ENCODE measurements around the gene MSH3.

MSH3 gene

DNA sequence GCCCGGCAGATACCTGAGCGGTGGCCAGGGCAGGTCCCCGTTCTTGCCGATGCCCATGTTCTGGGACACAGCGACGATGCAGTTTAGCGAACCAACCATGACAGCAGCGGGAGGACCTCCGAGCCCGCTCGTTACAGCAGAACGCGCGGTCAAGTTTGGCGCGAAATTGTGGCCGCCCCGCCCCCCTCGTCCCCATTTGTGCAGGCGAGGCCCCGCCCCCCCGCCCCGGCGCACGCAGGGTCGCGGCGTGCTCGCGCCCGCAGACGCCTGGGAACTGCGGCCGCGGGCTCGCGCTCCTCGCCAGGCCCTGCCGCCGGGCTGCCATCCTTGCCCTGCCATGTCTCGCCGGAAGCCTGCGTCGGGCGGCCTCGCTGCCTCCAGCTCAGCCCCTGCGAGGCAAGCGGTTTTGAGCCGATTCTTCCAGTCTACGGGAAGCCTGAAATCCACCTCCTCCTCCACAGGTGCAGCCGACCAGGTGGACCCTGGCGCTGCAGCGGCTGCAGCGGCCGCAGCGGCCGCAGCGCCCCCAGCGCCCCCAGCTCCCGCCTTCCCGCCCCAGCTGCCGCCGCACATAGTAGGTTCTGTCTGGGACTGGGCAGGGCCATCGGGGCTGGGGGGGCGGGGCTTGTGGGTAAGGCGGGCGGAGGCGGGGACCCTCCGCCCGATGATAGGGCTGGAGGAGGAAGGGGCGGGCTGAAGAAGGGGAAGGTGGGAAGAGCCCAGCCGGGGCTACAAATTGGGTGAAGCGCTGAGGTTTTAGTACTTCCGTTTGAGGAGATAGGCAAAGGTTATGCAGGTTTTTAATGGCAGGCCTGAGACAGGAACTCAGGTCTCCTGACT lies at the start of gene MSH3, which contains the start of gene DHFR:
Gene MSH3 (plus strand): TSS at position 262 of the 840 bp plus-strand sequence. CDS start 76 bp downstream, at position 338.
Gene DHFR (minus strand): TSS at position 593 of the 840 bp plus-strand sequence. CDS start 494 bp downstream, at position 99.
- DNase-seq (ENCODE audit: low spot score) = peak; percentile 89

DNA sequence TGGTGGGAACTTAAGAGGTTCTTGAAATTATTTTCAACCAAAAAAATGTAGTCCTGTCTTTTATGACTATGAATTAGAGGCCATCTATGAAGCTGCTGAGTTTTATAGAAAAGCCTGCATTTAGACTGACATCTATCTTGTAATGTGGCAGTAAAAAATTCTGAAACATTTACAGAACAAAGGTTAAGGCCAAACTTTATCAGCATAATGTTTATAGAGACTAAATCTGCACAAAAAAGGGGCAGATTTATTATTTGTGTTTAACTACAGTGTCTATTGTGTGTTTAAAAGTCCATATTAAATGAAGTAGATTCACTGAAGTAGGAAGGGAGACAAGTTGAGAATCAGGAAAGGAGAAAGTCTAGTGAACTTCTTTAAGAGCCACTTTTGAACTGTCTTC lies 47.1 kb upstream of the MSH3 start:
- no peak for DNase-seq (ENCODE audit: low spot score)

DNA sequence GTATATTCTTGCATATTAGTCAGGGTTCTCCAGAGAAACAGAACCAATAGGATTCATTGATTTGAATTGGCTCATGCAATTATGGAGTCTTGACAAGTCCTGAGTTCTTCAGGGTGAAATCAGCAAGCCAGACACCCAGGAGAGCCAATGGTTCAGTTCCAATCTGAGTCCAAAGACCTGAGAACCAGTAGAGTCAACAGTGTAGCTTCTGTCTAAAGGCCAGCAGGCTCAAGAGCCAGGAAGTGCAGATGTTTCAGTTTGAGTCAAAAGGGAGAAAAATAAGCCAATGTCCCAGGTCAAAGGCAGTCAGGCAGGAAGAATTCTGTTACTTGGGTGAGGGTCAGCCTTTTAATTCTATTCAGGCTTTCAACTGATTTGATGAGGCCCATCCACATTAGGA lies 46.6 kb upstream of the MSH3 start:
- no peak for DNase-seq (ENCODE audit: low spot score)

DNA sequence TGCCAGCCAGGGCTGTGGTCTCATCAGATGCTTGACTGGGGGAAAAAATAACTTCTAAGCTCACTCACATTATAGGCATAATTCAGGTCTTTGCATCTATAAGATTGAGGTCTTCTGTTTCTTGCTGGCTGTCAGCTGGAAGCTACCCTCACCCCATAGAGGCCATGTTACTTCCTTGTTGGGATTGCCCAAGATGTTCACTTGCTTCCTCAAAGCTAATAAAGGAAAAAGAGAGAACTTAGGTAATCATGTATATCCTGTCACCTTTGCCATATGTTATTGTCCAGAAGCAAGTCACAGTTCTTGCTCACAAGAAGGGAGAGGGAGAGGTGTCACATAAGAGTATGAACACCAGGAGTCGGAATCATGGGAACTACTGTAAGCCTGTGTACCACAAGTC lies 45.7 kb upstream of the MSH3 start:
- DNase-seq (ENCODE audit: low spot score) = no peak

DNA sequence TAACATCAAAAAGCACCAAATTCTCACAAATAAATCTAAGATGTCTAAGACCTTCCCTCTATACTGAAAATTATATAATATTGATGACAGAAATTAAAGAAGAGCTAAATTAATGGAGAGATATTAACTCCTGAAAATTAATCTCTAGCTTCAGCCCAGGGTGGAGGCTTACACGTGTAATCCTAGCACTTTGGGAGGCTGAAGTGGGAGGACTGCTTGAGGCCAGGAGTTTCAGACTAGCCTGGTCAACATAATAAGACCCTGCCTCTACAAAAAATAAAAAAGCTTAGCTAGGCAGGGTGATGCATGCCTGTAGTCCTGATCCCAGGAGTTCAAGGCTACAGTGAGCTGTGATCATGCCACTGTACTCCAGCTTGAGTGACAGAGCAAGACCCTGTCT lies 44.8 kb upstream of the MSH3 start:
- no peak for DNase-seq (ENCODE audit: low spot score)

DNA sequence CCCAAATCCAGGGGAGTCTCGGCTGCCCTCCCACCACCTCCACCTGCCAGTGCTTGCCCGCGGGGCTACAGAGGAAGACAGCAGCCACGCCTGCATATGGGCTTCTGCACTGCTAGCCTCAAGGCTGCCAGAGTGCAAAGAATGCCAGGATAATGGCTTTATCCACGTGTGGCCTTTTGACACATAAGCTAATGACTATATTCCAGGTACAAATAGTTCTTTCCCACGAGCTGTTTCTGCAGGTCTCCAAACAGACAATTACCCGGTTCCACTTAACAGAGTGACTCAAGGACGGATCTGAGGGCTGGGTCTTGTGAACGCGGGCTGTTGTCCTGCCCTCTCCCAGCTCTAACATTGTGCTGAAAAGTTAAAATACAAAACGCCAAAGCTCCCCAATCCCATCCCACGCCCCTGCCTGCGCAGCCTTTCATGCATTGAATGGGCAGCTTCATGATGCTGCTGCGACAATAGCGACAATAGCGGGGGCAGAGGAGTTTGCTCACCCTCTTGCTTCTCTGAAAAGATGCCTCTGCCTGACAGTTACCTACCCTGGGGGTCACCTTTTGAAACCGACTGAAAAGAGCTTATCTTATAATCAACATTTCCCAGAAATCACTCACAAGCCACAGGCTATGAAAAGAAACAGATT lies 39.1 kb upstream of the MSH3 start:
- no peak for DNase-seq (ENCODE audit: low spot score)

DNA sequence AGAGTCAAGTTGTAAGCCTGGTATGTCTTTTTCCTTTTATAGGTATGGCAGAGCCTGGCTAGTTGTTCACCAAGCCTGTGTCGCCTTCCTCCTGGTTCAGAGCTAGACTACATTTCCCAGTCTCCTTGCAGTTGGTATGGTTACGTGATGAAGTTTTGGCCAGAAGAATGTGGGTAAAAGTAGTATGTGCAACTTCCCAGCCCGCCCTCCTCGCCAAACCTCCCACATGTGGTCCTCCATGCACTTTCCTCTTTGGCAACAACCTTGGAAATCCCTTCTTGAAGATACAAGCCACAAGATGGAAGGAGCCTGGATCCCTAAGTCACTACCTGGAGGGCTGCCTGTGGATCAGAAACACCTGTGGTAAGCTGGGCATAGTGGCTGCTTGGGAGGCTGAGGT lies 36.0 kb upstream of the MSH3 start:
- DNase-seq (ENCODE audit: low spot score) = no peak

DNA sequence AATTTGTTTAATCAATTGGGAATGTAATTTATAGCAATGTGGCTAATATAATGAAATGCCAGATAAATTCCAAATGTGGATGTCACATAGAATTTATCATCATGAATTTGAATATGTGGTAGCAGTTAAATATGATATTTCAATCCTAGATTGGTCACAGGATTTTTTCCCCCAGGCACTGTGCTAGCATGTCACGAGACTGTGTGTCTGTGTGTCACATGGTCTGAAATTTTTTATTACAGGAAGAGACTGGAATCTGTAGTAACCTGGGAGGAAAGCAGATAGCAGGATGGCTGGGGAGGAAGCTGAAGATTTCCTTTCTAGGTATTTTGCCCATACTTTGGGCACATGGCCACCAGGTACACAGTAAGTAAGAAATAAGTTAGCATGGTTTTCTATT lies 35.4 kb upstream of the MSH3 start:
- no peak for DNase-seq (ENCODE audit: low spot score)

DNA sequence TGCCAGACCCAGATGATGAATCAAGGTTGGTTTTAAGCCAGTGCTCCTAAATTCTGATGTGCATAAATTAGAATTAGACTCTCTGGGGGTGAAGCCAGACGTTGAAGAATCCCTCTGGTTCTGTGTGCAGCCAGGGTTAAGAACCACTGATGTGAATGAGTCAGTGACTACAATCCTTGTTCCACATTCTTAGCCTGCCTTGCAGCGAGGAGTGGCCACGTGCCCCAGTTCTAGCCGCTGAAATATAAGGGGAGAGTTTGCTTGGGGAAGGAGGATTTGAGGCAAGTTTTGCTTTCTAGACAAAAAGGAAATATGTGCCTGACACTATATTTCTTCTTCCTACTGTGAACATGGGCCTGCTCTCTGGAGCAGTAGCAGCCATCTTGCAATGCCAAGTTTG lies 34.2 kb upstream of the MSH3 start:
- DNase-seq (ENCODE audit: low spot score) = no peak

DNA sequence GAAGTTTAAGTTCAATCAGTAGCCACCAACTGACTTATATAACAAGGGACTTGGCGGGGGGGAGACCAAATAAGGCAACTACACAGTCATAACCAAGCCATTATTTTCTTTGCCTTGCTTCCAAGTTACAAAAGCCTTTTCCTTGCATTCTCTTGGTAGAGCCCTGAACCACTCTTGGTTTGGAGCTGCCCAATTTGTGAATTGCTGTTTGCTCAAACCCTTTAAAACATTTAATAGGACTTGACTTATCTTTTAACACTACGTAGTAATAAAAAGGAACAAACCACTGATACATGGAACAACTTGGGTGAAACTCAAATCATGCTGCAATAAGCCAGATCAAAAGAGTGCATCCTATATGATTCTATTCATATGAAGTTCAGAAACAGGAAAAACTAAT lies 31.7 kb upstream of the MSH3 start:
- DNase-seq (ENCODE audit: low spot score) = no peak

DNA sequence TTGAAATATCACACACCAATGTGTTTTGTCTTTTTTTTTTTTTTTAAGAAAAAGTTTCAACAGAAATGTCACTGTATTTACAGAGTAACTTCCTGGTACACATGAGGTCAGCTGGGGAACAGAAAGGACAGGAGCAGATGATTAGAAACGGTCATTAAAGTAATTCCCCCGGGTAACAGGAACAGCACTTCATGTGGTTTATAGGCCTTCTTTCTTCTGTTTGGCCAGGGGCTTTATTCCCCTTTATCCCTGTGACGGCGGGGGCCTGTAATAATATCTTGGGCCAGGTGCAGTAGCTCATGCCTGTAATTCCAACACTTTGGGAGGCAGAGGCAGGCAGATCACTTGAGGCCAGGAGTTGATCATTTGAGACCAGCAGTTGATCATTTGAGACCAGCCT lies 30.5 kb upstream of the MSH3 start:
- no peak for DNase-seq (ENCODE audit: low spot score)

DNA sequence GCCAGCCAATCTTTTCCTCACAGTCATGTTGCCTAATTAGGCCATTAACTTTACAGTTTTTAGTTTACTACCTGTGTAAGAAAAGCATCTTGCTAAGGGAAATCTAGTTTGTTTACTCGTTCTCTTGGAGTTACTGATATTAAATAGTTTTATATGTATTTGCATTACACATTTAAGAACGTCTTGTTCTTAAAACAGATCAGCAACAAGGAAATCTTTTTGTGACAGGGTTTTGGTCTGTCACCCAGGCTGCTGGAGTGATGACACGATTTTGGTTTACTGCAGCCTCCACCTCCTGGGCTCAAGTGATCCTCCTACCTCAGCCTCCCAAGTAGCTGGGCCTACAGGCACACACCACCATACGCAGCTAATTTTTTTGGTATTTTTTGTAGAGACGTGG lies 29.2 kb upstream of the MSH3 start:
- DNase-seq (ENCODE audit: low spot score) = no peak

DNA sequence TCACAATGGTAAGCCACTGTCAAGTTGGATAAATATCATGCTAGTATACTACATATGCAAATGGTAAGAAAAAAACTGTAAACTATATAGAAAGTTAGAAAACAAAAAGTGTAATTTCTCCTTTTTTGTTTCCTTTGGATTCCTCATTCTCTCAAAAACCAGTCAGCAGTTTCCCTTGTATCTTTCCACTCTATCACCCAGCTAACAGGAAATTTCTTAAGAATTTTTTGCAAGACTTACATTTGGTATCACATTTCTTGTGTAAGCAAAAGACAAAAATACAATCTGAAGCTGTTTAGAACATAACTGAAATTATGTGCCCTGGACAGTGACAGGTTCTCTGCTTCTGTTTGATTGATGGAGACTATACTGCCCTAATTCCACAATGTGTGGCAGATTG lies 25.2 kb upstream of the MSH3 start:
- no peak for DNase-seq (ENCODE audit: low spot score)

DNA sequence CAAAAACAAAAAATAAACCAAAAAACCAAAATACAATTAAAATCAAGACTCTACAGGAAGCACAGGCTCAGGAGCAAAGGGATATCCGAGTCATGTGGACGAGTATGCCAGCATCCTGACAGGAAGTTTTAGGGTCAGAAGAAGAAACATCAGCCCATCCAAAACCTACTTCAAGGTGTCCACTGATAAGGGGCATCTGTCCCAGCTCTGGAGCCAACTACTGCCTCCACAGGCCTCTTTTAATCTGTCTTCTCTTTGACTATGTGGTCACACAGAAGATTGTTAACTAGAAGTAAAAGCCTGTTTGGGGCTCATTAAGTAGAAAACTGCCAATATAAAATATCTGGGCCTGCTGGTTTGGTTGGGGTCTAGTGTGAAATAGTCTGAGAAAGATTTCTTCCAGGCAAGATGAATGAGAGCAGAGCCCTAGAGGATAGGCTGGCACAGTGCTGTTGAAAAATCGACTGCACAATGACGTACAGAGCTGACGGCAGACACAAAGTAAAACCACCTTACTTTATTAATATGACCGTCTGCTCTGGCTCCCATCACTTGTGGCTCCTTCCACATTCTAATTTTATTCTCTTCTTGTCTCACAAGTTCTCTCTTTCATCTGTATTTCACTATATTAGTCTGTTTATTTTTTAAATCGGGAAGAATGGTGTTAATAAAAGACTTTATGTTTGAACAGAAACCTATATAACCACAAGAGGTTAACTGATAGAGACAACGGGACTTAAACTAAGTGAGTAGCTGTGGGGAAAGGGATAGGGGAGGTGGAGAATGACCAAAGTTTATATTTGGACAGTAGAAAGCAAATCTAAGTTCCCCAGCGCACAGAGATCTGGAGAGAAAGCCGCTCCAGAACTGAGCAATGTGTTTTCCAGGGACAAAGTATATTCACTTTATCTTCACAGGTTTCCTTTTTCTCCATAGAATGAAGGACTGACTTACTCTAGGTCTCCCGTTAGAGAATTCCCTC lies 22.9 kb upstream of the MSH3 start:
- DNase-seq (ENCODE audit: low spot score) = no peak

DNA sequence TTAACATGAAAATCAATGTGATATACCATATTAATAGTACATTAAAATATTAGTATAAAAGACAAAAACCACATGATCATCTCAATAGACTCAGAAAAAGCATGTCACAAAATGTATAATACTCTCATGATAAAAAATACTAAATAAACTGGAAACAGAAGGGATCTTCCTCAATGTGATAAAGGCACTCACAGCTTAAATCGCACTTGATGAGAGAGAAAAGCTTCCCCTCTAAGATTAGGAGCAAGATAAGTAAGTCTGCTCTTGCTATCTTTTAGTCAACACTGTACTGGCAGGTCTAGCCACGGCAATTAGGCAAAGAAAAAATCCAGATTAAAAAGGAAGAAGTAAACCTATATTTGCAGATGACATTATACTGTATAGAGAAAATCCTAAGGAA lies 21.8 kb upstream of the MSH3 start:
- no peak for DNase-seq (ENCODE audit: low spot score)

DNA sequence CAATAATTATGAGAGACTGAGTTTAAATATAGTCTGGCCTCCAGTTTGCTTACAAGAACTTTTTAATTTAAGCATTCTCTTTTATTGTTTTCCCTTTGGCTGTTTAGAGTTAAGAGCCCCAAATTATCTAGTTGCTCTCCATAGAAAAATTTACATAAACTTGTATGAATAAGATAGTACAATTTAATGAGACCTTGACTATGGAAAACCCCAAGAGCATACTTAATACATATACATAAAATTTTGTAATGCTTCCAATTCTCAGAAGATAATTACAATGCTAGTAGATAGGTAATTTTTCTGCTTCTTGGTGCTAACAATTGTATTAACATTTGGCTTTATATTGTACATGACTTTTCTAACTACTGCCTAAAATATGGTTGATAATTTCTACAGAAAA lies 20.3 kb upstream of the MSH3 start:
- no peak for DNase-seq (ENCODE audit: low spot score)

DNA sequence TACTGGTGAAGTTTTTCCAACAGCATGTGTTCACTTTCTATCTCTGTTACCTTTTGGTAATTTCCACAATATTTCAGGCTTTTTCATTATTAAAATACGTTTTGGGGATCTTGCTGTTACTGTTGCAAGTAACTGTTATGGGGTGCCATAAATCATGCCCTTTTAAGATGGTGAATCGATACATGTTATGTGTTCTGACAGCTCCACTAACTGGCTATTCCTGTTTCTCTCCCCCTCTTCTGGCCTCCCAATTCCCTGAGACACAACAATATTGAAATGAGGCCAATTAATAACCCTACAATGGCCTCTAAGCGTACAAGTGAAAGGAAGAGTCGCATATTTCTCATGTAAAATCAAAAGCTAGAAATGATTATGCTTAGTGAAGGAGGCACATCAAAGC lies 13.1 kb upstream of the MSH3 start:
- no peak for DNase-seq (ENCODE audit: low spot score)

DNA sequence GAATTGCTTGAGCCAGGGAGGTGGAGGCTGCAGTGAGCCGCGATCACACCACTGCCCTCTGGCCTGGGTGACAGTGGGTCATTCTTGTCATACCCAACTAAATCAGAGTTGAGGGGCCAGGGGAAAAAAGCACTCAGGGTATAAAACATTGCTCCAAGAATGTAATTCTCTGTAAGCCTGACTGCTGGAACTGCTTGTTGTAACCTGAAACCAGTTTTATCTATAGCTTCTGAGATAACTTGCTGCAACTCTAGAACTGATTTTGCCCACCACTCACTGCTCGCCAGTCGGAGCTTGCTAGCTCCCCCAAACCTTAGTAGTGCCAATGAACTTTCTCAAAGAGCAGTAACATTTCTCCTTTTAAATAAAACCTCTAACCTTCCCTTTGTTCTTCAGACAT lies 9.6 kb upstream of the MSH3 start:
- DNase-seq (ENCODE audit: low spot score) = no peak

DNA sequence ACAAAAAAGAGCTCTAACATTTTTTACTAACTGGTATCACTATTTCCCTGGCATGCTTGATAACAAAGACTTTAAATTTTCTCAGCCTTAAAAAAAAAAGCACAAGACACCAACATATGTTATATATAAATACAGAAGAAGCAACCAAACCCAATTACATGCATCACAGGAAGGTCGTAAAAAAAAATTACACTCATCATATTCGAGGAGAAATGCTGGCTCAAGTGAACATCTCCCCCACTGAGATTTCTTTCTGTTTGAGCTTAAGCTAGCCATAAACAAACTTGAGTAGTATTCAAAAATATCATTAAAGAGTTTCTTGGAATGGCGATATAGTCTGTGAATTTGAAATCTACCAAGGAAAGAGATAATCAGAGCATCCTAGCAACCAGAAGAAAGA lies 7.5 kb upstream of the MSH3 start:
- no peak for DNase-seq (ENCODE audit: low spot score)

DNA sequence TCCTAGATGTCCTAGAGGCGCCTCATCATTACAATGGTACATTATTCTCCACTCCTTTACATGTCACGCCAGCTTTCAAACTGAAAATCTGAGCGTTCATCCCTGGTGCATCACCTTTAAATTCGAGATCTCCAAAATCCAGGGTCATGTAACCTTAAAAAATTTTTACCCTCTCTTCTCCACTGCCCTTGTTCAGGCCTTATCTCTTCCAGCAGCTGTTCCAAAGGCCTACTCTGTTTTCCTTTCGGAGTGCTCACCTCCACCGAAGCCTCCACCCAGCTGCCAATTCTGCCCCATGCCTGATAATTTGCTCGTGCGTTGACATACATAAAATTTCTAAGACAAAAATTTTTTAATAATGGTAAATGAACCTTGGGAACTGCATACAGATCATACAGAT lies 950 bp upstream of the MSH3 start:
- no peak for DNase-seq (ENCODE audit: low spot score)

DNA sequence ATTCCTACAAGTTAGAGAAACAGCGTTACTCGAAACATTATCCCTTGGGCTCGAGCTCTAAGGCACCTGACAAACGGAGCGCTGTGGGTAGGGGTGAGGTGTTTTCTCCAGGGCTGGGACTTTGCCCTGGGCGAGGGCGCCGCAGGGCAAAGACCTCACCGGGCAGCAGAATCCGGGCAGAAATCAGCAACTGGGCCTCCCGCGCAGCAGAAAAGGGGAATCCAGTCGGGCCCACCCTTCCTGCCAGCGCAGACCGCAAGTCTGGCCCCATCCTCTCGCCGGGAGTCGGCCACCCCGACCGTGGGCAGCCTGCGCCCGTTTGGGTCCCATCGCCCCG lies 430 bp upstream of the MSH3 start:
- peak; percentile 41 for DNase-seq (ENCODE audit: low spot score)

DNA sequence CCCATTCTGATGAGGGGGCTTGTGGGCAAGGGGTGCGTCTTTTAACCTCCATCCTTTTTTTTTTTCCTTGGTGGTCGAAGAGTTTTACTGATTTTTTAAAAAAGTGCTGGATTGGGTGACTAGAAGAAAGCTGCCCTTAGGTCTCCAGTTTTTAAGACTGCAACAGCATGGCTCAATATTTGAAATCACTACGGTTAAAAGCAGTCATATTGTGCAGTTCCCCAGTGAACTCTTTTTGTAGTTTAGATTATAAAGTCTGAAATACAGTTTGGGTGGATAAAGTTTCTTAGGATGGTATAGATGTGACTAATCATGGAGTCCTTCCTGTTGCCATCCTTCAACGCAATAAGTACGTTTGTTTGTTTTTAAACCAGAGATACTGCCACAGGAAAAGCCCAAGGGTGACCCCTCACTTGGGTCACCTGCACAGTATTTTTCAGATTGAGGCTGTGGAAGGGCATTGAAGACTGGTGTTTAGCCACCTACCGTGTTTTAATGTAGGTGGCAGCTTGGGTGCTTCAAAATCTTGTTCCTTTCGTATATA lies 851 bp downstream of the MSH3 start:
- DNase-seq (ENCODE audit: low spot score) = peak; percentile 2

Measured in SW480 (cell line).